H1 (cell line): ENCODE measurements around the gene UBQLN4. TPM values are rescaled to one million over a fixed set of nuclear protein-coding genes. Genes with fewer than 3 reads are reported as not detected.
A peak's percentile ranks its signal among the peaks of the same experiment; 100 is the strongest.

Experiments
- CHD2 ChIP-seq: IDR thresholded peaks from 2 replicates; pipeline ENCODE4 v1.6.1; 2012; ENCODE audit warnings: low read length, improper control_type of control experiment
- CHD7 ChIP-seq: fragments of 300-600 bp; sonication (generic); IDR thresholded peaks from 2 replicates; pipeline ENCODE4 v1.7.1; 2012; ENCODE audit warnings: low read length, moderate library complexity, mild to moderate bottlenecking, inconsistent platforms; ENCODE audit not compliant: insufficient replicate concordance
- JUN ChIP-seq: IDR thresholded peaks from 2 replicates; pipeline ENCODE4 v1.6.1; 2011; ENCODE audit warnings: low read depth, mild to moderate bottlenecking, improper control_type of control experiment, low read length
- JUND ChIP-seq: IDR thresholded peaks from 2 replicates; pipeline ENCODE4 v1.6.1; 2011; ENCODE audit warnings: mild to moderate bottlenecking, improper control_type of control experiment, low read length
- NRF1 ChIP-seq: IDR thresholded peaks from 2 replicates; pipeline ENCODE4 v1.6.1; 2011; ENCODE audit warnings: mild to moderate bottlenecking, low read depth, low read length, improper control_type of control experiment
- PHF8 ChIP-seq: fragments of 200-600 bp; sonication (generic); conservative IDR thresholded peaks from 2 replicates; pipeline ENCODE4 v1.7.1; 2012; ENCODE audit warnings: low read depth, mild to moderate bottlenecking, inconsistent platforms, low read length, moderate library complexity
- POU5F1 ChIP-seq: IDR thresholded peaks from 2 replicates; pipeline ENCODE4 v1.6.1; 2011; ENCODE audit warnings: low read depth, mild to moderate bottlenecking, low read length, moderate library complexity
- TAF1 ChIP-seq: IDR thresholded peaks from 2 replicates; pipeline ENCODE4 v1.6.1; 2011; ENCODE audit warnings: mild to moderate bottlenecking, low read depth, low read length
- TAF7 ChIP-seq: optimal IDR thresholded peaks from 2 replicates; pipeline ENCODE3; 2011; ENCODE audit warnings: low read depth, mild to moderate bottlenecking, inconsistent platforms, low read length, moderate library complexity, borderline replicate concordance
- TBP ChIP-seq: IDR thresholded peaks from 2 replicates; pipeline ENCODE4 v1.6.1; 2011; ENCODE audit warnings: low read depth, low read length, improper control_type of control experiment
- polyA plus RNA-seq, 7 experiments: library from polyadenylated mRNA; depleted of rRNA in 3 of 7; stranded (reverse) in 5 of 7; unstranded in 2 of 7; fragments of >200 nt in 5 of 7; fragments of 200-250 nt in 2 of 7; gene quantifications; 1 replicate in 5 of 7; 2 replicates in 1 of 7; 4 replicates in 1 of 7; pipeline versions ENCODE4 v1.2.1 to v1.2.3, GENCODE V29; 2011 to 2013; ENCODE audit warnings: missing spikeins in 2 of 7, mixed read lengths in 2 of 7
- total RNA-seq: library from RNA; stranded (reverse); fragmentation: NEBNext Ultra II Directional; extraction: Animal tissue kit (Norgen Biotek cat#: 25700); gene quantifications from 2 replicates; pipeline ENCODE4 v1.2.1, GENCODE V29; 2021

The UBQLN4 gene
- total and polyA plus RNA-seq, 2 of the 8 experiments (the other 6 are each of a cell fraction or from before 2014, with no cell fraction given), result 37.7 to 52.0 TPM

GRCh38 chr1:156082309-156083091, 28.9 kb upstream of the UBQLN4 start, which contains the start of gene MEX3A (continued):
- no peak for TF ChIP-seq CHD7
- peak; percentile 68 for TF ChIP-seq TAF7
- peak; percentile 32; the same call in 1 of the 2 replicates for TF ChIP-seq JUN
- TF ChIP-seq TAF1, result peak; percentile 61
- no peak for TF ChIP-seq NRF1
- TF ChIP-seq JUND, result no peak
- TF ChIP-seq POU5F1, result no peak
- peak; percentile 59; the same call in 1 of the 2 replicates for TF ChIP-seq TBP
- TF ChIP-seq CHD2, result no peak
- peak; percentile 63; the same call in 1 of the 2 replicates for TF ChIP-seq PHF8
